ENCODE data around the gene LRRC49.
"Not testable (repeated sequence)": the region's sequence is repeated elsewhere in the genome, so short reads cannot be mapped to it uniquely, and the experiment has no call there.

The LRRC49 gene, protein sequence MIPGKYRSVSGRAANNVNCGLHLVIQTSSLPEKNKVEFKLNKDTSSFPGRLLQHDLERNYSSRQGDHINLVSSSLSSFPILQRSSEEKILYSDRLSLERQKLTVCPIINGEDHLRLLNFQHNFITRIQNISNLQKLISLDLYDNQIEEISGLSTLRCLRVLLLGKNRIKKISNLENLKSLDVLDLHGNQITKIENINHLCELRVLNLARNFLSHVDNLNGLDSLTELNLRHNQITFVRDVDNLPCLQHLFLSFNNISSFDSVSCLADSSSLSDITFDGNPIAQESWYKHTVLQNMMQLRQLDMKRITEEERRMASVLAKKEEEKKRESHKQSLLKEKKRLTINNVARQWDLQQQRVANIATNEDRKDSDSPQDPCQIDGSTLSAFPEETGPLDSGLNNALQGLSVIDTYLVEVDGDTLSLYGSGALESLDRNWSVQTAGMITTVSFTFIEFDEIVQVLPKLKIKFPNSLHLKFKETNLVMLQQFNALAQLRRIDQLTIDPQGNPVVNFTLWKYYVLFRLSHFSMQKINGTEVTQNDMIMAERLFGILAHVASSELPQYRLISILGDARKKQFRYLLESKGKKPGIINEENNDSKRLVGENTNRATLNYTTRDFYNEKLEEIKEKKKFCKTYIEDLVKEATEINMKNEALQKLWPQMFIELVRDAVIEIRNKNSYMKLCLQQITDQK

DNA sequence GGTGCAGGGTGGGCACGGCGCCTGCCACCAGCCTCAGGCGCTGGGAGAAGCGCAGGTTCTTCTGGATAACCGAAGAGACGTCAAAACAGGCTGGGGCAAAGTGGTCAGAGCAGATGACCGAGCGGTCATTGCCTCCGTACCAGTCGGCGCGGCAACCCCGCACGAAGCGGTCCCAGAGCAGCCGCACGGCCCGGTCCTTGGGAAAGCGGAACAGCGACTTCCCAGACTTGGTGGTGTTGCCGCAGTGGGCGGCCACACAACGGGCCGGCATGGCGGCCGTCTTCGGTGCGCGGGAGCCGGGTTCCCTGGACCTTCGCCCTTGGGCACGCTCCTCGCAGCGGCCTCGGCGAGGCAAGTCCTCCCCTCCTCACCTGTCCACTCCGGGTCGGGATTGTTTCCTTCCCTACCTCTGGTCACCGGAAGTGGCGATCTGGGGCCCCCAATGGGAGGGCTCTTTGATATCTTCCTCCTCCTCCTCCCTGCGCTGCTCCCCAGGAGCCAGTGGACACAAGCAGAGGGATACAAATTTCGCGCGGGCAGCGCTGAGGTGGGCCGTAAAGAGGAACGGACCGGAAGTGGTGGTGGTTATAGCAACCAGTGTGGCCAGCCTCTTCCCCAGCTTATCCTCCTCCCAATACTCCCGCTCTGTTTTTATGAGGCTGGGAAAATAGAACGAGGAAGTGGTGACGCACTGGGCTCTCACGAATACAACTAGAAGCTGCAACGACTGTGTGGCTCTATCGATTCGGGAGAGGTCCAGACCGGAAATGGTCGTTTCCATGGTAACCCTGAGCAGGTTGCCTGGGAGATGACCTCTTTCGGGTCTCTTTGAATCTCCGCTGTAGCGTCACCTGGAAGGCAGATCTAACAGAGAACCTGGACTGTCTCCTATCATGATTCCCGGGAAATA, at the start of gene LRRC49, which contains the start of gene THAP10:
LRRC49 (plus strand) TSS at position 825 of the 910 bp plus-strand sequence; CDS start at position 894, 69 bp downstream.
THAP10 (minus strand) TSS at position 432 of the 910 bp plus-strand sequence; CDS start at position 271, 161 bp downstream.
- peak in 1 of 2 experiments; percentile 49 for DNase-seq (ENCODE audit: low read depth in 2 of 2)

DNA sequence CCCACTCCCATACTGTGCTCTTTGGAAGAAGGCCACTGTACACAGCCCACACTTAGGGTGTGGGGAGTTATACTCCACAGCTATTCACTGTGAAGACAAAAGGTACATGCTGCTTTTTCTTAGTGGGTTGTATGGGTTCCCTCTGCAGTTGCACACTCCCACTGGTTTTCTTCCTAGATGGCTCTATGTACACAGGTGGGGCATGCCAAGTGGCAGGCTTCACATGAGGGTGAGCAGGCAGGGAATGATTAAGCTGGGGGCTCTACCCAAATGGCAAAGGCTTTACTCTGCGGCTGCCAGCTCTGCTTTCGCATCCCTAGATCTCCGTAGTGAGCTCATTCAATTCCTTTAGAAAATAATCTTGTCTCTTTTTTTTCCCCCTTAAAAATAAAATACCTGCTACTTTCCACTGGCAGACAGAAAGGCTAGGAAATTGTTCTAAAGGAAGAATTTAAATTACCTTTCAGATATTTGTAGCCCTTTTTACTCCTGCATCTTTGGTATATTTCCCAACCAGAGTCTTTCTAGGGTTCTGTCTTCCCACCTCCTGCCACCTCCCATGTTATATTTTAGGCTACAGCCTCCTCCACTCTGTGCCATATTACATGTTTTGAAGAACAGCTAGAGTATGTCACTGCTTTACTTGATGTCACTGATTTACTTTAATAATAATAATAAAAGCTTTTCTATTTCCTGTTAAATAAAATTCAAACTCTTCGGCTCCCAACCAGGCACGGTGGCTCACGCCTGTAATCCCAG, 46.8 kb upstream of the LRRC49 start:
- no peak for DNase-seq (ENCODE audit: low read depth in 2 of 2)

- no peak for DNase-seq (ENCODE audit: low read depth in 2 of 2)
Observed at GRCh38 chr15:70851889-70852288, 40.7 kb upstream of the LRRC49 start.

DNA sequence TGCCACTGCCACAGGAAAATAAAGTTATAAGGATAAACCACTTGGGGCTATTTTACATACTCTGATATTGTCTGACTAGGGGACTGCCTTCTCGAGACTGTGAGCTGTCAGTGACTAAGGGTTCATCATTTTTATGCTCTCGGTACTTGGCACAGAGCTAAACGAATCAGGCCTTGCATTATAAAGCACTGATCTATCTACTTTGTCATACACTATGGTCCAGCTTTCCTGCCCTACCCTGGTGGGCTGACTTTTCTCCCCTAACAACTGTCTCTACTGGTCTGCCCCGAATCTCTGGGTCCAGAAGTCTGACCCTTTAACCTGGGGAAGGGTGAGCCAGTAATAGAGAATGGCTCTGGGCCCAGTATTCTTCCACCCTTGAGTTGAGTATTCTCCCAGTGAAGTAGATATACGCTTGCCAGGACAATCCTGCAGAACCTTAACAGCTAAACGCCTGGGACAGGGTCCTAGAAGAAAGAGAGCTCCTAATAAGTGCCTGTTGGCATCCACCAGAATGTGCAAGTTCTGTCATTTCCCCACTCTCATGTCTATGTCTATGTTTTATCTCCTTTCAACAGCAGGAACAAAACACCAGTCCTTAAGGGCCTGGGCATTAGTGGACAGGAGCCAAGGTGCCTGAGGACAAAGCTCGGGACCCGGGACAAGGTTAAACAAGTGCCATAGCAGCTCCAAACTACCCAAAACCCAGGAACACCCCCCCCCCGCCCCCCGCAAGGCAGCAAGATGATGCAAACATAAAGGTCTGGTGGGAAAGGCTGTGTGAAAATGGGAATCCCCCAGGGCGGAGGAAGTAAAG, 39.9 kb upstream of the LRRC49 start:
- DNase-seq (ENCODE audit: low read depth in 2 of 2): no peak

DNA sequence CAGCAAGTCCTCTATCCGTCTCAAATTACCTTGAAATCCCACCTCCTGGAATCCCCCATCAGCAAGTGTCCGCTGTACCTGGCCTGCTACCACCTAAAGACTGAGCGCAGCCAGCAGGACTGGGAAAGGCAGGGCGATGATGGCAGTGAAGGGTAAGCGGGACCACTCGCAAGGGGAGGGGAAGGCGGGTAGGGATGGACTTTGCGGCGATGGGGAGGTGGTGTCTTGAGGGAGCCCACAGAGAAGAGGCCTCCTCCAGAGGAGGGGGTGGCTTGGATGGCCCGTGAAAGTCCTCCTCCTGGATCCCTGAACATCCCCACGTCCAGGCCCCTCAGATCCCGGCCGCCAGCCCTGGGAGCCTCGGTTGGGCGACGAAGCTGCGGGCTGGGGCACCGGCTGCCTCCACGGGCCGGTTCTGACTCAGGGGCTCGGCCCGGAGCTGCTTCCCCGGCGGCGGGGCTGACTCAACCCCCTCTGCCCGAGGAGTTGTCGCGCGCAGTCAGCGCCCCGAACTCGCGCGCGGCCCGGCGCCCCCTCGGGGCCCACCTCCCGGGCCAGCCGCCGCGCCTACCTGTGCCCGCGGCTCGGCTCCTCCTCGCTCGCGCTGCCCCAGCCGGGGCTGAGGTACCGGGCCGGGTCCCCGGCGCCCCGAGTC, 39.2 kb upstream of the LRRC49 start:
- peak in 1 of 2 experiments; percentile 2 for DNase-seq (ENCODE audit: low read depth in 2 of 2)

- DNase-seq (ENCODE audit: low read depth in 2 of 2): peak in 1 of 2 experiments; percentile 10
Observed at GRCh38 chr15:70853973-70854665, 38.5 kb upstream of the LRRC49 start, which contains the start of gene LARP6. Gene LARP6, minus strand, starts transcription at chr15:70854157. Its CDS starts 69 bp downstream, at chr15:70854088.

DNA sequence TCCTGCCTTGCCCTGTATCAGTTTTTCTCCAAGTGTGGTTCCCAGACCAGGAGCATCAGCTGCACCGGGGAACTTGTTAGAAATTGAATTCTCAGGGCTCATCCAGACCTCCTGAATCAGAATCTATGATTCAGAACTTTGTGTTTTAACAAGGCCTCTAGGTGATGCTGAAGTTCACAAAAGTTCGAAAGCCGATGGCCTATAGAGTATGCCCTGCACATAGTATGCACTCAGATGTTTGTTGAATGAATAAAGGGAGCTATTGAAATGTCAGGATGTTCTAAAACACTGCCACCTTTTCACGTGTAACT, 38.0 kb upstream of the LRRC49 start:
- no peak for DNase-seq (ENCODE audit: low read depth in 2 of 2)

- no peak for DNase-seq (ENCODE audit: low read depth in 2 of 2)
Observed at GRCh38 chr15:70855764-70856163, 36.9 kb upstream of the LRRC49 start.

DNA sequence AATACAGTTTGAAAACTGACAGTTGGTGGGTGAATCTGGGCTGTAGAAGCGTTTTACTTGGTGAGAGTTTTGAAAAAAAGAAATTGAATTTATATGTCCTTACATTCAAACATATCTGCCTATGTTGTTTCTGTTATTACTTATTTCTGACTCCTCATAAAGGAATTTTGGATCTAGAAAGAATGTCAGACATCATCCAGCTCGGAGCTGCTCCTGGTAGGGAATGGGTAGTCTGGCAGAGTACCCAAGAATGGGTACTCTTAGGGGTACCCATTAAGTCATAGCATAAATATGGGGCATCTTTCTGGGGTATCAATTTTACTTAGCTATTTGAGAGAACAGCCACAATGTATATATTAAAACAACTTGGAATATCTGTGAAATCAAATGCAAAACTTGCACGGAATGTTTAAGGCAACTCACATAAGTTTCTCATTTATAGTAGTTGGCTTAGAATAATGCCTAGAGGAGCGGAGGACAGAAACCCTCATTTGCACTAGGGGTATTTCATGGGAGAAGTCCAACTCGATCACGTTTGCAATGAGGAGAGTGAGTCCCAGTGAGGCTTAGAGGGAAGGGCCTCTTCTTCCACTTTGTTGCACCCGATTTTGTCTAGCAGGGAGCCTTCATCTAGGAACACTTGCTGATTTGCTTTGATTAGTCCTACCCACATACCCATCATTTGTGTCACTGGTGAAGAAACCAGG, 36.3 kb upstream of the LRRC49 start:
- no peak for DNase-seq (ENCODE audit: low read depth in 2 of 2)

DNA sequence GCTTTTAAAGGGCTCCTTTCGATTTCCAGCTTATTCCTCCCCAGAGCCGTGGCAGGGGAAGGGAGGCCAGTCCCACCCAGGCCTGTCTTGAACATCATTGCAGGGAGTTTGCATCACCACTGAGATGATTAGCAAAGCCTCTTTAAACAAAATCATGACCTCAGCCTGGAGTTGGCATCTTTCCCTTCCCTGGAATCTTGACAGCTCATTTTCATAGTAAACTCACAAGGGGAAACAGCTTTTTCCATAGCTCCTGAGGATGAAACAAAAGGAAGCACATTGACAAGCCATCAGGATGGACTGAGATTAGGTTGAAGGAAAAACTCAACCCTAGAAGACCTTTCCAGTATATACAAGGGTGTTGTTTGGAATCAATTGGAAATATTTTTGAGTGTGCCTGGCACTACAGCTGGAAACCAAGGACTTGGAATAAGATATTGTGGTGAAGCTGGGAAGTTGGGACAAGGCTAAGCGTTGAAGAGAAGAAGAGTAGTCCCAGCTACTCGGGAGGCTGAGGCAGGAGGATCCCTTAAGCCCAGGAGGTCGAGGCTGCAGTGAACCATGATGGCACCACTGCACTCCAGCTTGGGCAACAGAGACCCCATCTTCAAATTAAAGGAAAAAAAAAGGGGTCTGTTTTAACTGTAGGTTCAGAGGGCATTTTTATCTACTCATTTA, 35.6 kb upstream of the LRRC49 start:
- DNase-seq (ENCODE audit: low read depth in 2 of 2): no peak

DNA sequence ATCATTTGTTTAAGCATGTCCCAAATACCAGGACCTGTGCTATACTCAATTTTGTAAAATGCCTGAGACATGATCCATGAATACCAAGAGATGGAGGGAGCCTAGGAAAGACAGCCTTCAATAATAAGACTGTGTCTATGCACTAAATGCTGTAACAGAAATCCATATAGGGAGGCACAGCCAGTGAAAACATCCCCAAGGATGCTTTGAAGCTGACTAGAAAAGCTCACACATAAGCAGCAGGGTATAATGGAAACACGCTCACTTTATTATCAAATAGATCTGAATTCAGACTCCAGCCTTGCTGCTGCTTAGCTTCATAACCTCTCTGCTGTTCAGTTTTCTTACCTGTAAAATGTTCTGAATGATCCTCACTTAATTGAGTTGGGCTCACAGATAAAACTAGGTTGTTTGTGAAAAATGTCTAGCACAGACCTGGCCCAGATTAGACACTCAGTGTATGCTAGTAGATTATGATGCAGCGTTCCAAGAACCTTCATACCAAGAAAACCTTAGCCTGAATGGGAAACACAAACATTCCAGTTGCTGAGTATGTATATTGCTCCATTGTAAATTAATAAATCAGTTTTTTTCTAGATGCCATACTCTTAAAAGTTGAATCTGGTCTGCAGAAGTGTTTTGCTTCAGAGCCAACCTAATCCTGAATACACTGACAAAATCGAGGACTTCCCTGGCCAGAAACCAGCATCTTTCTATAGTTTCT, 34.9 kb upstream of the LRRC49 start:
- no peak for DNase-seq (ENCODE audit: low read depth in 2 of 2)

- not testable (repeated sequence) for DNase-seq (ENCODE audit: low read depth in 2 of 2)
Observed at GRCh38 chr15:70858614-70859321, 33.9 kb upstream of the LRRC49 start.

DNA sequence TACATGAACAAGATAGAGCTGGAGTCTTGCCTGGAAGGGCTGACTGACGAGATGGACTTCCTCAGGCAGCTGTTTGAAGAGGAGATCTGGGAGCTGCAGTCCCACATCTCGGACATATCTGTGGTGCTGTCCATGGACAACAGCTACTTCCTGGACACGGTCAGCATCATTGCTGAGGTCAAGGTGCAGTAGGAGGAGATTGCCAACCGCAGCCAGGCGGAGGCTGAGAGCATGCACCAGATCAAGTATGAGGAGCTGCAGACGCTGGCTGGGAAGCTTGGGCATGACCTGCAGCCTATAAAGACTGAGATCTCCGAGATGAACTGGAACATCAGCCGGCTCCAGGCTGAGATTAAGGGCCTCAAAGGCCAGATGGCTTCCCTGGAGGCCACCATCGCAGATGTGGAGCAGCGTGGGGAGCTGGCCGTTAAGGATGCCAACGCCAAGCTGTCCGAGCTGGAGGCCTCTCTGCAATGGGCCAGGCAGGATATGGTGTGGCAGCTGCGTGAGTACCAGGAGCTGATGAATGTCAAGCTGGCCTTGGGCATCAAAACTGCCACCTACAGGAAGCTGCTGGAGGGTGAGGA, 33.2 kb upstream of the LRRC49 start:
- no peak for DNase-seq (ENCODE audit: low read depth in 2 of 2)

- no peak for DNase-seq (ENCODE audit: low read depth in 2 of 2)
Observed at GRCh38 chr15:70859998-70860397, 32.6 kb upstream of the LRRC49 start.

DNA sequence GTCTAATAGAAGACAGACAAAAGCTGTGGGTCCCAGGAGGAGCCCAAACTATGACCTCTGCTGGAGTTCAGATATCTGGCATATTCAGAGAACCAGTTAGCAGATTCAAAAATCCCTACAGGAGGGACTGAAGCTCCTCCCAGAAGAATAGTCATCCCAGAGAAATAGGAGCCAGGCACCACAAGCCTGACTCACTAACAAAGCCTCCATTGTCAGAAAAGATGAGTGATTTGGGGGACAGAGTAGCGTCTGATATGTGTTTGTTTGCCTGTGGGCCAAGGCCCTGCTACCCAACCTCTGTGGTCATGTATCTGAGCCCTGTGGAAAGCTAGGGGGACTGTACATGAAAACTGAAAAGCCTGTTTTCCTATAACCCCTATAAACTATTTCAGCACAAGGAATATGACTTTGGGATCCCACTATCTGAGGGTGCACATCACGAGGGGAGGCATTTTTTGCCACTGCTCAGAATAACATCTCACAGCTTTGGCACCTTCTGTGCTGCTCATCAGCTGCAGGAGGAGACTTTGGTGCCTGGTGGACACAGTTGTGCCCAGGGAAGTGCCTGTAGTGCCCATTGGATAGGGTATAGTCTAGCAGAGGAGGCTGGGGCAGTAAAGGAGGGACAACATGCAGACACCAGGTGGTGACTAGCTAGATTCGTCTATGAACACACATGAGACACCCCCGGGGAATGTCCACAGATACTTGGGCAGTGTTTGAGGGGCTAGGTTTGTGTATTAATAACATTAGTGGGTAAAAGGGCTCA, 29.0 kb upstream of the LRRC49 start:
- no peak for DNase-seq (ENCODE audit: low read depth in 2 of 2)

All from stimulated activated CD4-positive, alpha-beta T cell treated with anti-CD3 and anti-CD28 coated beads, Interleukin-12 subunit alpha, Interleukin-12 subunit beta, amount 100 ng/mL, for 24 hours (primary cell).